Brain pericyte (primary cell): ENCODE data around the gene RPS6KA2.
"Not testable (repeated sequence)": the region's sequence is repeated elsewhere in the genome, so short reads cannot be mapped to it uniquely, and the experiment has no call there.

Source experiments
- DNase-seq: peaks from one replicate; pipeline ENCODE4 v3.0.0-alpha.2; 2012; ENCODE audit warnings: low read depth, low spot score

Gene RPS6KA2

DNA sequence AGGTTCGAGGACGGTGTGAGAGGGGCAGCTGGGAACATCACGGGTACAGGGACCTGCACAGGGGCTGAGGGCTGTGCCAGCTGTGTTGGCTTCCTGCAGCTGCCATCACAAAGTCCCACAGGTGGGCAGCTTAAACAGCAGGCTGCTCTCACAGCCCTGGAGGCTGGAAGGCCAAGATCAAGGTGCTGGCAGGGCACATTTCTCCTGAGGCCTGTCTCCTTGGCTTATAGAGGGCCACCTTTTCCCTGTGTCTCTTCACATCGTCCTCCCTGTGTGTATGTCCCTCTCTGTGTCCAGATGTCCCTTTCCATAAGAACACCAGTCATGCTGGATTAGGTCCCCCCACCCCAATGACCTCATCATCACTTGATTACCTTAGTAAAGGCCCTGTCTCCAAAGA lies 229.2 kb downstream of the RPS6KA2 start:
- no peak for DNase-seq

DNA sequence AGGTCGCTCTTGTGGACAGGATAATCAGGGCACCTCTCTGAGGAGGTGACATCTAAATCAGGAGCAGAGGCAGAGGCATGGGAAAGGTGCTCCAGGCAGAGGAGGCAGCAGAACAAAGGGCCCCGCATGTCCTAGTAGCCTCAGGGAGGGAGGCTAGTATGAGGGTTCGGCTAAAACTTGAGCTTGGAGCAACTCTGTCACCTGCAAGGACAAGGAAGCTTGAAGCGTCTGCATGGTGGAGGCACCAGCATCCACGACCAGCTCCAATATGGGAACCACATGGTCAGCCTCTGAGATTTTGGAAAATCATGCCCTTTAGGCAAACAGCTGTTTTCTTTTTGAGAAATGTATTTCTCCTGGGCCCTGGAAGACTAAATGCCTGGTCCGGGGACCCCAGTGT lies 231.3 kb downstream of the RPS6KA2 start:
- DNase-seq, result no peak

DNA sequence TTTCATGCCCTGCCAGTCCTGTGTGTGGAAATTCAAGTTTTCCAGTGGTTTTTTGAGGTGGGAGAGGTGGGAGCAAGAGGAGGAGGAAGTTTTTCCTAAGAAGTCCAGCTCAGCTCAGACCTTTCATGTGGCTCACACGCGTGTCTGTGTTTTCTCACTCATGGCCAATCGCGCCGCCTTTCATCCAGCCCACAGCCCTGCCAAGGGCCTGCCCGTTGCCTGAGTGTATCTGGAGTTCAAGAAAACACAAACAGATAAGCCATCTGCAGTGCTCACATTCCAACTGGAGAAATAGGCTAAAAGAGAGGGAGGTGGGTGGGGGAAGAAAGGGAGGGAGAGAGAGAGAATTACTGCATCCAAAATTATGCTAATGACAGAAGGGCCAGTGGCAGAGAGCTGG lies 231.7 kb downstream of the RPS6KA2 start:
- no peak for DNase-seq

DNA sequence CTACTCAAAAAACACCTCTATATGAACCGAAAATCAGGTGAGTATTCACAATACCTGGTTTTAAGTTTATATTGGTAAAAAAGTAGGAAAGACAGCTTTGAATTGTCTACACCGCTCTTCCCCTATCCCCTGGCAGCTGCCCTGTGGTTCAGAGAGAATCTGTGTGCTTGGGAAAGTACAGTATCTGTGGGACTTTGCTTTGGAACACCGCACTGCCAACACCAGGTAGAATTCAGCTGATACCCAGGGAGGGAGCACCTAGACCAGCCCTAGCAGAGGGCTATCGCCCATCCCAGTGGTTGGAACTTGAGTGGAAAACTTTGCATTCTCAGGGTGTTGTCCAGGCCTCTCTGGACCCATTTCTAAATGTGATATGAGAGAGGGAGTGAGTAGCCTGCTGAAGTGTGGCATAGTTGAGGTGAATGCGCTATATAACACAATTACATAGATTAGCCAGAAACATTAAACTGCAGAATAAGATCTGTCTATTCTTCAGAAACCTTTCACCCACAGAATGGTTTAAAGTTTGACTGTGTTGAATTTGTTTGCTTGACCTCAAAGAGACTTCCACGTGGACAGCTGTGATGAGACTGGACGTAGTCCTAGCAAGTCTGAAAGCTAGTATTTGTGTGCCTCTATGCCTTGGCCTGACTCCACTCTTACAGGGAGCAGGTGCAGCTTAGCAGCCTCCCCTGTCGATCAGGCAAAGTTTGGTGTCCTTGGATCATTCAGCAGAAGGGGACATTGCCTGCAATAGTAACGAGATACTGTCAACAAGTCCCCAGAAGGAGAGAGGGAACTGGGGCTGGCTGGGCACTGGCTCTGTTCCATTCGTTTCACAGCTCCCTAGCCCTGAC lies 232.8 kb downstream of the RPS6KA2 start:
- DNase-seq, result no peak

DNA sequence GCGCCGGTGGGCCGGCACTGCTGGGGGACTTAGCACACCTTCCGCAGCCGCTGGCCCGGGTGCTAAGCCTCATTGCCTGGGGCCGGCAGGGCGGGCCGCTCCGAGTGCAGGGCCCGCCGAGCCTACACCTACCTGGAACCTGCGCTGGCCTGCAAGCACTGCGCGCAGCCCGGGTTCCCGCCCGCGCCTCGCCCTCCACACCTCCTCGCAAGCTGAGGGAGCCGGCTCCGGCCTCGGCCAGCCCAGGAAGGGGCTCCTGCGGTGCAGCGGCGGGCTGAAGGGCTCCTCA lies 233.6 kb downstream of the RPS6KA2 start:
- no peak for DNase-seq

DNA sequence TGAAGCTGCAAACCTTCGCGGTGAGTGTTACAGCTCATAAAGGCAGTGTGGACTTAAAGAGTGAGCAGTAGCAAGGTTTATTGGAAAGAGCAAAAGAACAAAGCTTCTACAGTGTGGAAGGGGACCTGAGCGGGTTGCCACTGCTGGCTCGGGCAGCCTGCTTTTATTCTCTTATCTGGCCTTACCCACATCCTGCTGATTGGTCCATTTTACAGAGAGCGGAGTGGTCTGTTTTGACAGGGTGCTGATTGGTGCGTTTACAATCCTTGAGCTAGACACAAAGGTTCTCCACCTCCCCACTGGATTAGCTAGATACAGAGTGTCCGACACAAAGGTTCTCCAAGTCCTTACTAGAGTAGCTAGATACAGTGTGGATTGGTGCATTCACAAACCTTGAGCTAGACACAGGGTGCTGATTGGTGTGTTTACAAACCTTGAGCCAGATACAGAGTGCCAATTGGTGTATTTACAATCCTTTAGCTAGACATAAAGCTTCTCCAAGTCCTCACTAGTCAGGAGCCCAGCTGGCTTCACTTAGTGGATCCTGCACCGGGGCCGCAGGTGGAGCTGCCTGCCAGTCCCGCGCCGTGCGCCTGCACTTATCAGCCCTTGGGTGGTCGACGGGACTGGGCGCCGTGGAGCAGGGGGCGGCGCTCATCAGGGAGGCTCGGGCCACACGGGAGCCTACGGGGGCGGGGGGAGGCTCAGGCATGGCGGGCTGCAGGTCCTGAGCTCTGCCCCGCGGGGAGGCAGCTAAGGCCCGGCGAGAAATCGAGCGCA lies 234.1 kb downstream of the RPS6KA2 start:
- not testable (repeated sequence) for DNase-seq

DNA sequence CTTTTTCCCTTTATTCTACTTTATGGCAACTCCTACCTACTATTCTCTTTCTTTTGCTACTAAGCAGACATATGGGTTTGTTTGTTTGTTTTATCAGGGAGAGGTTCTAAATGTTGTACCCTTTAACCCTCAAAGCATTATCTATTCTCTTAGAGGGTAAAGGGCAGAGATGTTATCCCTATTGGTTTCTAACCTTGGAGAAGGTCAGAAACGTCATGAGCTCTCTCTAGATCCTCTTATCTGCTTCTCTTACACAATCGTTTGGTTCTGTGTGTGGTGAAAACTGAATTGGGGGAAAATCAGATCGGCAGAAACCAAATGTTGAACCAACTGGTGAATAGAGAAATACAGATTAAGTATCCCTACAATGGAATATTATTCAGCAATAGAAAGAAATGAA lies 237.9 kb downstream of the RPS6KA2 start:
- no peak for DNase-seq

DNA sequence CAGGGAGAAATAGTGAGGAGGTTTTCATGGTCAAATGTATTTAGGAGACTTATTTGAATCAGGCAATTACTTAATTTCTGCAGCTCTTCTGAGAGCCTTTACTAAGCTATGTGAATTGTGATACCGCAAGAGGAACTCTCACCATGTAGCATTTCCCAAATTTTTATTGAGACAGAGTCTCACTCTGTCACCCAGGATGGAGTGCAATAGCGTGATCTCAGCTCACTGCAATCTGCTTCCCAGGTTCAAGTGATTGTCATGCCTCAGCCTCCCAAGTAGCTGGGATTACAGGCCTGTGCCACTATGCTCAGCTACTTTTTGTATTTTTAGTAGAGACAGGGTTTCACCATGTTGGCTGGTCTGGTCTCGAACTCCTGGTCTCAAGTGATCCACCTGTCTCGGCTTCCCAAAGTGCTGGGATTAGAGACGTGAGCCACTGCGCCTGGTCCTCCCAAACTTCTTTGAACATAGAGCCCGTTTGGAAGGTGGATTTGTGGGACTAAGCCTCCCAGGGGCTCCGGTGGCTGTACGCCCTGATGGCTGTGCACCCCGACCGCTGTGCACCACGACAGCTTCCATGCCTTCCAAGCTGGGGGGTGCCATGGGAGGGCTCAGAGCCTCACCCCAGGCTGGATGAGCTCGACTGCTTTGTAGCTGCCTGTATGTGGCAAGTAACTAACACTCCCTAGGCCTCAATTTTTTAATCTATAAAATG lies 238.6 kb downstream of the RPS6KA2 start:
- no peak for DNase-seq

DNA sequence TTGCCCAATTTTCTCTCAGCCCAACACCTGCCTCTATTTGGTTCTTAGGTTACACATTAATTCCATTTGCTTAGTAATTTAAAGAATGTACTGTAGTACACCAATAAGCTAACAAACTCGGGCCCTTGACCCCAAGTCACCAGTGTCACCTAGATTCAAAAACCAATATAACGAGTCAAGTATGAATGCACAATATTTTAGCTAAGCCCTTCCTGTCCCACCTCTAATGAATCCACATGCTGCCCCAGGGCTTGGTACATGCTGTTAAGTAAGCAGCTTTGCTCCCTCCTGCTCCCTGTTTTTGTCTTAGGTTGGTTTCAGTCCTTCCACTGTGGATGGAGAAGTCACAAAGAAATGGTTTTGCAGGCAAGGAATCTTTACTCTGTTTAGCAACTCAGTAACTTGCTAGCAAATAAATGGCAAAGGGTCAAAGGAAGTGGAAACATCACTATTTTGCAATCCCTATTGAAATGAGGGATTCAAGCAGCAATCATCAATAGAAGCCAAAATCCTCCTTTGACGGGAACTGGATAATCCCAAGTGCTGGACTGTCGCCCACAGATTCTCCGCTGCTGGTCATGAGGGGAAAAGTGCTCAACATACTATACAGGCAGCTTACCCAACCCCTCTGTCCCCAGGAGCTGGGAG lies 239.3 kb downstream of the RPS6KA2 start:
- no peak for DNase-seq

DNA sequence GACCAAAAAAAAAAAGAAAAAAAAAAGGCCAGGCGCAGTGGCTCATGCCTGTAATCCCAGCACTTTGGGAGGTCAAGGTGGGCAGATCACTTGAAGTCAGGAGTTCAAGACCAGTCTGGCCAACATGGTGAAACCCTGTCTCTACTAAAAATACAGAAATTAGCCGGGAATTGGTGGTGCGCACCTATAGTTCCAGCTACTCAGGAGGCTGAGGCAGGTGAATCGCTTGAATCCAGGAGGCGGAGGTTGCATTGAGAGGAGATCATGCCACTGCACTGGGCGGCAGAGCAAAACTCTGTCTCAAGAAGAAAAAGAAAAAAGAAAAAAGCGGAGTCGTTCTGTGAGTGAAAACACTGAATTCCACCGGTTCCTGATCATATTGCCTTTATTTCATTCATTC lies 240.0 kb downstream of the RPS6KA2 start:
- DNase-seq, result not testable (repeated sequence)

DNA sequence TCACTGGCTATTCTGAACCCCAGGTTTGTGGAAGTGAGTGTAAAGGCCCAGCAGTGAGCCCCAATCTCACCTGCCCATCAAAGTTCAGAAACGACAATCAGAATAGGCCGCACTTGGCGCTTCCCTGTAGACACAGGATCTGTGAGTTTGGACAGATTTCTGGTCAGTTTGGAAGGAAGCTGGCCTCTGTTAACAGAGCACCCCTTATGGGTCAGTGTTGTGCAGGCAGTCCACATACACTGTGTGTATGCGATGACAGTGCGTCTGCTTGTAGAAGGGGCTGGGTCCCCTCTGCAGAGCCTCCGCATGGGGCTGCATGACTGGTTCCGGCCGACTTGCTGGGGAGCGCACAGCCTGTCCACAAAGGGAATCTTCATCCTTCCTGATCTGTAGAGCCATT lies 240.9 kb downstream of the RPS6KA2 start:
- DNase-seq, result no peak

DNA sequence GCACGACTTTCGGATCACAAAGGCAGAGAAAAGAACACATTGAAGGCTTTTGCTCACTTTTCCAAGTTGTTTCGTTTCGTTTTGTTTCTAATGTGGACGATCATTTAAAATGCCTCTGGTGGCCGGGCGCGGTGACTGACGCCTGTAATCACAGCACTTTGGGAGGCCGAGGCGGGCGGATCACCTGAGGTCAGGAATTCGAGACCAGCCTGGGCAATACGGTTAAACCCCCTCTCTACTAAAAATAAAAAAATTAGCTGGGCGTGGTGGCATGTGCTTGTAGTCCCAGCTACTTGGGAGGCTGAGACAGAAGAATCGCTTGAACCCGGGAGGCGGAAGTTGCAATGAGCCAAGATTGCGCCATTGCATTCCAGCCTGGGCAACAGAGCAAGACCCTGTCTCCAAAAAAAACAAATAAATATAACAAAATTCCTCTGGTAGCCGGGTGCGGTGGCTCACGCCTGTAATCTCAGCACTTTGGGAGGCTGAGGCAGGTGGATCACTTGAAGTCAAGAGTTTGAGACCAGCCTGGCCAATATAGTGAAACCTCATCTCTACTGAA lies 243.2 kb downstream of the RPS6KA2 start:
- DNase-seq, result not testable (repeated sequence)

DNA sequence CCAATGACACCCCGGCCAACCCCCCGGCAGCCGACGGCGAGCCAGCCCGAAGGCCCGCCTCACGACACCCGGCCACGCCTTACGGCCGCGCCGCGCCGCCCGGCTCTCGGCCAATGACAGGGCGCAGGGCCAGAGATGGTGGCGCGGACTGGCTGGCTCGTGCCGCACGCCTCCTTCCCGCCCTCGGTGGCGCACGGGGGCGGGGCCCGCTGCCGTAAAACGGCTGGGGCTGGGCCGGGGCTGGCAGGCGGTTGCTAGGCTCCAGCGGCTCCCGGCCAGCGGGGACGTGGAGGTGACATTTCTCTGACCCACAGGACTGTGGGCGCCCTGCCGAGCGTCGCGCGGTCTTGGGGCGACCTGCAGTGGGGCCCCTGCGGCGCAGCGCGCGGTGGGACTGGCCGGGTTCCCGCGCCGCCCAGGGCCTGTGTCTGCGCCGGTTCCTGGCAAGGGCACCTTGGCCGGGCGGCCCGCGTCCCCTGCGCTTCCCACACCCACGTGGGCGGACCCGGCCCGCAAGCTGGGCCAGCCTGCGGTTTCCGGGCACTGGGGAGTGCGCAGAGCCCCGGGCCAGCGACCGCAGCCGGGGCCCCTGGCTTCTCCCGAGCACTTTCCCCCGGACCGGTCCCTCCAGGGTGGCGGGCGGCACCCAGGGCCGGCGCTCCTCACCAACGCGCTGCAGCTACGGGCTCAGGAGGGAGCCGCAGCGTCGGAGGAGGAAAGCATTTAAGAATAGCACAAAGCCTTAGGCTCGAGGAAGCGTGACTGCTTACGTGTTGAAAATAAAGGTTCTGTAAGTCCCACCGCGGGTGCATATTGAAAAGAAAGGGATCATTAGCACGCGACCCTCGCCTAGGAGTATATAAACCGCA lies 243.9 kb downstream of the RPS6KA2 start, which contains the start of gene MPC1:
MPC1 (minus strand) TSS at position 8 of the 869 bp plus-strand sequence. CDS start 64 bp downstream, outside the sequence.
- DNase-seq, result peak; percentile 84

DNA sequence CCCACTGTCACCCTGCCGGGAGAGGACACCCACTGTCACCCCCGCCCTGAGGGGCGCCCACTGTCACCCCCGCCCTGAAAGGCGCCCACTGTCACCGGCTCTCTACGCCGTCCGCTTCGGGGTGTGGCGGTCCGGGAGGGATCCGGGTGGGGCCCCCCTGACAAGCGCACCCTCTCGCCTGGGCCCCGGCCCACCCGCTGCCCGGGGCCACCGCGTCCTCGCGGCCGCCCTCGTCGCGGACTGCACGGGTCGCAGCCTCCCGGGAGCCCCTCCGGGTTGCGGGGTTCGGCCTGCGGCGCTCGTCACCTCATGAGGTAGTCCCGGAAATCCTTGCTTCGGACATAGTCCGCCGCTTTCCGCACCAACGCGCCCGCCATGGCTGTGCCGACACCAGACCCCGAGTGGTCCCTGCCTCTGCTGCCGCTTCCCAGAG lies 244.5 kb downstream of the RPS6KA2 start:
- no peak for DNase-seq

DNA sequence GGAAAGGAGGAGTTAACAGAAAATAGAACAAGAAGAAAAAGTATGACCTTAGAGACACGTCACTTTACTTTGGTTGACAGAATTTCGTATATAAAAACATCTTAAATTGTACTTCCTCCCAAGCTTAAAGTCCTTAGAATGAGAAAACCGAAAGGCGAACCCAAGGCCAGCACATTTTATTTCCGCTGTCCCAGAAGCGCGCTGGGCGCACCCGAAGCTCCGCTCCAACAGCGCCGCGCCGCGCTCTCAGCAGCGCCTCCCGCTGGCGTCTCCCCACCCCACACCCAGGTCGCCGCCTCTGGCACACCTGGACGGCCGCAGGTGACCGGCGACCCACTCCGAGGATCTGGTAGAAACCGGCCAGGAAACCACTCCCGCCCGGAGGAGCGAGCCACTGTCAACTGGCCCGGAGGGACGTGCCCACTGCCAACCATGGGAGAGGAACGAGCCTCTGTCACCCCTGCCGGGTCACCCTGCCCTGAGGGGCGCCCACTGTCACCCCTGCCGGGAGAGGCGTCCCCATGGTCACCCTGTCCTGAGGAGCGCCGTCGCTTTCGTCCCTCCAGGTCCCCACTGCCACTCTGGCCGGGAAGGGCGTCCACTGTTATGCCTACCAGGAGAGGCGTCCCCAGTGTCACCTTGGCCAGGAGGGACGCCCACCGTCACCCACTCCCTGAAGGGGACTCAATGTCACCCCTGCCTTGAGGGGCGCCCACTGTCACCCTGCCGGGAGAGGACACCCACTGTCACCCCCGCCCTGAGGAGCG lies 245.1 kb downstream of the RPS6KA2 start:
- DNase-seq, result no peak

DNA sequence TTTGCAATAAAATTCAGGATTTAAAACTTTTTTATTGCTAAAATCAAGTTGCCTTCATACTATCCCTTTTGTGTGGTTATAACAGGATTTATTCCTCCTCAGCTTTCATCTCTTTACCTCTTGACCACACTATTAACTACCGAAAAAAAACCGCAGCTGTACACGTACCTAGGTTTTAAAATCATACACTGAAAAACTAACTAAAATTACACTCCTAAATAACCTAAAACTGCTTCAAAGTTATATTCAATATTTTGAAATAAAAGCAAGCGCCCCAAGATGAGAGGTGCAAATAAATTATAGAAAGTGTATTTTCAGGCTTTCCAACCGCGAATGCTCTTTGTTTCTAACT lies 245.7 kb downstream of the RPS6KA2 start:
- no peak for DNase-seq

DNA sequence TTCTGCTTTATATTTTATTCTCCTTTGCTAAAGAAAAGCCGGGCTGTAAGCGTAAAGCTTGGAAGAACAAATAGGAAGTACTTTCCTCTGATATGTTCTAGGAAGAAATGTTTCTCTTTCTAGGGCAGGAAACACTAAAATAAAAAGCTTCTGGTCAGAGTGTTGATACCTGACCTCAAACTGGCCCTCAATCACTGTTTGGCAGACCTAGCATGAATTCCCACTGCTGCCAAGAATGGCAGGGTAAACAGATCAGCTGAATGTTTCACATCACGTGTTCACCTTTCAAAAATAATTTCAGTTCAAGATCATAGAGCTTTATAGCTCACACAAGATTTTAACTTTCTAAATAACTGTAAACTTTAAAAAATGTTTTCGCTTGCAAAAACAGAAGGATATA lies 247.3 kb downstream of the RPS6KA2 start:
- DNase-seq, result no peak

DNA sequence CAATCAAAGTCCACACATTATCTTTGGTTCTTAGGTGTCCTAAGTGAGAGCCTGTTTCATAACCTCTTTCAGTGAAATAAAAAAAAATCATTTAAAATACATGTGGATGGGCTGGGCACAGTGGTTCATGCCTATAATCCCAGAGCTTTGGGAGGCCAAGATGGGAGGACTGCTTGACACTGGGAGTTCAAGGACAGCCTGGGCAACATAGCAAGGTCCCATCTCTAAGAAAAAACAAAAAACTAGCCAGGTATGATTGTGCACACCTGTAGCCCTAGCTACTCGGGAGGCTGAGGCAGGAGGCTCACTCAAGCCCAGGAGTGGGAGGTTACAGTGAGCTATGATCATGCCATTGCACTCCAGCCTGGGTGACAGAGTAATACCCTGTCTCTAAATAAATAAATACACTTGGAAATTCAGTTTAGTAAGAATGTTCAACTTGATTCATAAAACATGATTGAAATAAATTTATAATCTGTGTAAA lies 247.9 kb downstream of the RPS6KA2 start:
- DNase-seq, result no peak

DNA sequence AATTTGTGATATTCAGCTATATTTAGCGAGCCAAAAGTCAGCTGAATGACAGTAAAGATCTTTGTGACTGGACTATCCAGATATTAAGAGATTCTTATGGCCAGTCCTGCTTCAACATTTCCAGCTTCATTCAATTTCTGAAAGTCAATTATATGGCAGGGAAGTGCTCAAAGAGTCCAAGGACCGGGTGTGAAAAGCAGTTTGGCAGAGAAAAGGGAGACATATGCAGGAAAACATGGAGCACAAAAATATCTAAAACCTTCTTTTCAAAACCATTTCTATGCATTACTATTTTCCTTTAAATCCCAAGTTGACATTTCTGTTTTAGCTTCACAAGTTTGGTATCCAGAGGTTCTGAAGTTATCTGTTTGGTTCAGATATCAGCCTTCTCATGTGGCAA lies 249.3 kb downstream of the RPS6KA2 start:
- DNase-seq, result no peak

DNA sequence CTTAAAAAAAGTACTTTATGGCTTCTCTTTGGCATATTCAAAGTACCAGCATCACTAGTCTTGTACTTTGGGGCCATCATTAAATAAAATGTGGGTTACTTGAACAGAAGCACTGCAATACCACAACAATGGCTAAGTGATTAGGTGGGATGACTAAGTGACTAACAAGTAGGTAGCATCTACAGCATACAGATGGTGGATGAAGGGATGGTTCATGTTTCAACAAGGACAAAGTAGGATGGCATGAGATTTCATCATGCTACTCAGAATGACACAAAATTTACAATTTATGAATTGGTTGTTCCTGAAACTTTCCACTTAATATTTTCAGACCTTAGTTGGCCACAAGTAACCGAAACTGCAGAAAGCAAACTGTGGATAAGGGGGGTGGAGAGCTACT lies 252.0 kb downstream of the RPS6KA2 start:
- DNase-seq, result no peak
